ENCODE results near the gene CPZ.

CPZ gene

DNA sequence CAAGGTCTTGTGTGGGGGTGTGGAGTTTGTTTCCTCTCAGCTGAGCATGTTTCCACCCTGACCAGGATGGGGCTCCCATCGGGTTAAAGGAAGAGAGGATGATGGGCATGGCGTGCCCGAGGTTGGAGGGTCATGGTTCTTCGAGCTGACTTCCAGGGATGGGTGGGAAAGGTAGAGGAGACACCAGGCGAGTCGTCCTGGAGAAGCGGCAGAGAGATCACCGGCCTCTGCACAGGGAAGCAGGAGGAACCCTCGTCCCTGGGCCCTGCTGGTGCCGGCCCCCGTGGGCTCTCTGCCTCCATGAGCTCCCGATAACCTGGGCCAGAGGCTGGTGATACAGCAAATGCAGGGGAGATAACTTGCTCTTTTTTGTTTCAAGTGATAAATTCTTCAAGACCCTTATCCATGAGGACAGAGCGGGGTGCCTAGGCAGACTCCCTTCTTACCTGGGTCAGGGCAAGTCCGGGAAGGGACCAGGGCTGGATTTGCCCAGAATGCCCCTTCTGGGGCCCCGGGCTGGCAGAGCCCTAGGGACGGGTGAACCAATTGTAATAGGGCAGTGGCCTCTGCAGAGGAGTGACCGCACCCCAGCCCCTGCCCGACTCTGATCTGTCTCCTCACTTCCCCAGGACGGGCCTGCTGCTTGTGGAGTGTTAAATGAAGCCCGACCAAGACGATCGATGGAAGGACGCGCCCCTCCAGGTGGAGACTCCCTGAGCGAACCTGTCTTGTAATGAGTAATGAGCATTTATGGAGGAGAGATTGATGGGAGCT lies 63.0 kb downstream of the CPZ start:
- DNase-seq, result no peak

DNA sequence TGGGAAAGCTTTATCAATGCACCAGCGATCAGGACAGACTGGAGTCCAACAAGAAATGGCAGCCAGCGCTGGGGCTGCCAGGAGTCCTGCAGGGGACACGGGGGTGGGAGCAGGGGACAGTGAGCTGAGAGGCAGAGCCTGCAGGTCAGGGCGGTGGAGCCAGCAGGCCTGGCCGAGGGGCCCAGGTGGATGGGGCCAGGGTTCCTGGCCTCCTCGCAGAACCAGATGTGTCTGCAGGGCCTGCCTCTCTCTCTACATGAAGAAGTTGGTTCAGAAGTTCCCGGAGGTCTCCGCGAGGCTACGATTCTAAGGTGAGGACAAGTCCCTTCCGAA lies 63.6 kb downstream of the CPZ start:
- no peak for DNase-seq

DNA sequence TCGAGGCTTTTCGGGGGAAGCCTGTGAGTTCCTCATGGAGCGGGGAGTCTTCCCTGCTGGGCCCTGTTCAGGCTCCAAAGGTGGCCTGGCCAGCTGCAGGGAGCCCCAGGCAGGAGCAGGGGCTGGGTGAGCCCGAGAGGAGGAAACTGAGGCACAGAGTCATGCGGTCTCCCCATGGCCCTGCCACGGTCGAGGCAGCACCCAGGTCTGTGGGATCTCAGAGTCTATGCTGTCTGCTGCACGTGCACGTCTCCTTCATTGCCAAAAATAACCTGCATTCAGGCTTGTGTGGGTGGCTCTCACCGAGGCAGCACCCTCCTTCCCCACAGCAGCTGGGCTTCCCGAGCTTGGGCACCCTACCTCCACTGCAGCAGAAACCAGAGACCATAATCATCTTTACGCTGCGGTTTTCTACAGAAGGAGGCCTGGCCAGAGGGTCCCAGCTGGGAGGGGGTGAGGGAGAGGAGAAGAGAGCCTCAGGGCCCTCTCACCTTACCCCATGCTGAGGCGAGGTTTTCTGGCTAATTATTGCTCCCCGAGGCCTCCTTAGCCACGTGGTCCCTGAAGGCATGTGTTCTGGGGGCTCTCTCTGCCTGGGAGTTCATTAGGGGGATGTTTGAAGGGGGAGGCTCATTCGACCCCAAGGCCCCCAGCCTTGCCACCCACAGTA lies 64.3 kb downstream of the CPZ start:
- DNase-seq, result no peak

DNA sequence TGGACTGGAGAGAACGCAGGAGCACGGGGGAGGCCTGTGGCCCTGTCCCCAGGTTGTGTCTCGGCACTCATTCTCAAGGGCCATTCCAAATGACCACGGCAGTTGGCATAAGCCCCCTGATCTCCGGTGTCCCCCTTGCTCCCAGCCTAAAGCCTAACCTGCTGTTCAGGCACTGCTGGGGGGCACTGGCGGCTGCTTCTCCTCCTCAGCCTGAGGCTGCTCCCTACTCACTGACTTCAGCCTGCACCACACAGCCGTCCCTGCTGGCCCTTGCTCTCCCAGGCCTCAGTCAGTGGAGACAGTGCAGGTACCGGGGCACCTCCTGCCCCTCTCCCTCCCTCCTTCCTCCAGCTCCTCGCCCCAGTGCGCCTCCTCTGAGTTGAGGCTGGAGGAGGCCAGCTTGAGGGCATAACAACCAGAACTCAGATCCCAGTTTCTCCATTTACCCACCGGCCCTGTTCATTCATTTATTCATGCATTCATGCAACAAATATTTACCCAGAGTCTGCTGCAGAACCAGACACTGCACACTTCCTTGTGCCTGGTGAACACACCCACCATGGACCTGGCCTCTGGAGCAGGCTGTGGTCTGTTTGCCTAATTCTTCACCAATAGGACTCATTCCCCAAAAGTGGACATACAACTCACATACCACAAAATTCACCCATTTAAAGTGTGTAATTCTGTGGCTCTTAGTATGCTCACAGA lies 65.0 kb downstream of the CPZ start:
- DNase-seq, result no peak

DNA sequence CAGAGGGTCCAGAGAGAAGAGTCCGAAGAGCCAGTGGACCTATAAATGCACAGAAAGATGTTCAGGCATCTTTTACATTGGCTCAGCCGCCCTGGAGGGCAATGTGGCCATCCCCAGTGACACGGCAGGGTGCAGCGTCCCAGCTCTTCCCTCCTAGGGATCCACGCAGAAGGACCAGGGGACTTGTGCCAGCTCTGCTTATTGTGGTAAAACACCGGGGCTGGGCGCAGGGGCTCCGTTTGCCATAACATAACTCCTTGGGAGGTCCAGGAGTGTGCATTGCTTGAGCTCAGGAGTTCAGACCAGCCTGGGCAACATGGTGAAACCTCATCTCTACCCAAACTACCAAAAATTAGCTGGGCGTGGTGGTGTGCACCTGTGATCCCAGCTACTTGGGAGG lies 70.2 kb downstream of the CPZ start:
- DNase-seq, result no peak

DNA sequence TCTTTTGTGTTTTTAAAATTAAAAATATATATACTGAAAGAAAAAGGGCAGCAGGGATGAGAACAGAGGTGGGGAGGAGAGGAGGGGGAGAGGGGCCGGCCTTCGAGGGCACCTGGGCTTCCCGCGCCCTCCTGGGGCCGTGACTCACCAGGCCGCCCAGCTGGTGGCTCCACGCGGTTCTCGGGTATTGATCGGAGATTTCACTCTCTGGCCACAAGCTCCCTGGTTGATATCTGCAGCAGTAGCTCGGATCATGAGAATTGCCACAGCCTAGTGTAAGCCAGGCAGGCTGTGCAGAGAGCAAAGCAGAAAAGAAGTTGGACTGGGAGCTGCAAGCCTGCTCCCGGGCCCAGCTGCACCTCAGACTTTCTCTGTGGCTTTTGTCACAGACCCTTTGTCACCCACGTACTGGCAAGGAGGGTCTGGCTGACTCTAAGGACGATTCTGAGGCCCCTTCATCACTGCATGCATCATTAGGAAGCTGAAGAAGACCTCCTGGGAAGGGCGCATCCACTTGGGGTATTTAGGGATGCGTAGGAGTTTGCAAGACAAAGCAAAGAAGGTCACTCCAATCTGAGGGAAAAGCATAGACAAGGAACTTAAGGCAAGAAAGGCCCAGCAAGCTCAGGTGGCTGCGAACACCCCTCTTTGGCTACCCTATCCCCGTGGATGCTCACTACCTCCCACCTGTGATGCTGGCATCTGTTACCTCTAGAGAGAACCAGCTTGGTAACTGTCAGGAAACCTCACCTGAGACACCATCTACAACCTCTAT lies 71.7 kb downstream of the CPZ start:
- no peak for DNase-seq

DNA sequence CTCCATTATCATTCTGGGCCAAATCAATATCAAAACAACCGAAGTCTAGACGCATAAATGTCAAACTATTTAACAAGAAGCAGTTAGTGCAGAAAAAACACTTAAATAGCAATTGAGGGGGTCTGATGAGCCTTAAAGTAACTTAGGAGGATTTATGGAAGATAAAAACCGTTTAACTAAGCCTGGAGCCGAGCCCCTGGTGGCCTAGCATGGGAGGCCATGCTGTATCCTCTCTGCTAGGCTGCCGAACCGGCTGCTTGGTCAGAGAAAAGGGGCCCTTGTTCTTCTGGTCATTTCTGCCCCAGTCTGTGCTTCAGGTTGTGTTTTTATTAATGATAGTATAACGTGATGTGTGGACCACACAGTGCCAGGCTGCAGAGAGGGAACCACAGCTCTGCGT lies 72.4 kb downstream of the CPZ start:
- DNase-seq, result no peak

DNA sequence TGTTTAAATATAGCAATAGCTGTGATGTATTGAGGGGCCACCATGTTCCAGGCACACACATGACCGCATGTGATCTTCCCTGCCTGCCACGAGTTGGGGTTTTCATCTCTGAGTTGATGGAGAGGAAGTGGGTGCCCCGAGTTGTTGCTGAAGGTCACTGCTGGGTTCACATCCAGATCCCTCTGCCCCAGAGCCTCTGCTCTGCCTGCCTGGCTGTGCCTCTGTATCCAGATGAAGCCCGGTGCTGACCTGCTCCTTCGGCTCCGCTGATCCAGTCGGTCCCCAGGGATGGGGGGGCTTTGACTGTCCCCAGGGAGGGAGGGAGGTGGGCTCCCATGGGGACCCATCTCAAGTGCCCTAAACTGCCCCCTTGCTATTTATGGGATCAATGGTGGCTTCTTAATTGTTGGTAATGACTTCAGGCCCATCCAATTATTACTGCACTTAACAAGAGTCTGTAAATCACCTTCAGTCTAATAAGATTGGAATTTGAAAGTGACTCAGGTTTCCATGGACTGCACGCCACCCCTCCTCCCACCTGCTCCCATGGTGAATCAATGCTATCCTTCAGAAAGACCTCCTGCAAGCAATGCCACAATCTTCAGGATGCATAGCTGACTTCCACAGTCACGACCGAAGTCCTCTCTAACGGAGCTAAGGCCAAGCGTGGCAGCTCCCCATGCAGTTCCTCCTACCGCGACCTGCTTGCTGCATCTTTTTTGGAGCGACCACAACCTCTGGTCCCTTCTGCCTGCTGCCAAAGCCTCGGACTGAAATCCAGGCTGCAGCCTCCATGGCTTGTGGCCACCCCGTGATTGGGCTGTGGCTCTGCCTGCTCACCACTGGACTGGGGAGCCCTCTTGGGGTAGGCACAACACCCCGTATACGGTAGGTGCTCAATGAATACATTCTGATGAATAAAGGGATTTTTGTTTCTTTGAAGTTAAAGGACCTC lies 73.1 kb downstream of the CPZ start:
- no peak for DNase-seq

DNA sequence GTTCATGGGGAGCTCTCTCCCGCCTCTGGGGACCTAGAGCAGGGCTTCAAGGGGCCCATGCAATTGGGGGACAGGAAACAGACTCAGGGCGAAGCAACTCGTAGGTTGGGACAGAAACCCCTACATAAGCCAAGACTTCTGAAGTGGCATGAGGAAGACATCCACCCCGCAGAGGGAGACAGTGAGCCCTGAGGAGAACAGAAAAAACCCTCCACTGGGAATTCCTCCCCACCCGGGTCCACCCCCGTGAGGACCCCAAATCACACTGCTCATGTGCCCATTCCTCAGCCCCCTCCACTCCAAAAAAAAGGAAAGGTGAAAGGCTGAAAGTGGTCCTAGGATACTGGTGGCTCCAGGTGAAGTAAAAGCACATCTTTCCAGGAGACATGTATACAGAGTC lies 74.0 kb downstream of the CPZ start:
- no peak for DNase-seq
